Measurements from ENCODE around the gene RPL23.

RPL23 gene

DNA sequence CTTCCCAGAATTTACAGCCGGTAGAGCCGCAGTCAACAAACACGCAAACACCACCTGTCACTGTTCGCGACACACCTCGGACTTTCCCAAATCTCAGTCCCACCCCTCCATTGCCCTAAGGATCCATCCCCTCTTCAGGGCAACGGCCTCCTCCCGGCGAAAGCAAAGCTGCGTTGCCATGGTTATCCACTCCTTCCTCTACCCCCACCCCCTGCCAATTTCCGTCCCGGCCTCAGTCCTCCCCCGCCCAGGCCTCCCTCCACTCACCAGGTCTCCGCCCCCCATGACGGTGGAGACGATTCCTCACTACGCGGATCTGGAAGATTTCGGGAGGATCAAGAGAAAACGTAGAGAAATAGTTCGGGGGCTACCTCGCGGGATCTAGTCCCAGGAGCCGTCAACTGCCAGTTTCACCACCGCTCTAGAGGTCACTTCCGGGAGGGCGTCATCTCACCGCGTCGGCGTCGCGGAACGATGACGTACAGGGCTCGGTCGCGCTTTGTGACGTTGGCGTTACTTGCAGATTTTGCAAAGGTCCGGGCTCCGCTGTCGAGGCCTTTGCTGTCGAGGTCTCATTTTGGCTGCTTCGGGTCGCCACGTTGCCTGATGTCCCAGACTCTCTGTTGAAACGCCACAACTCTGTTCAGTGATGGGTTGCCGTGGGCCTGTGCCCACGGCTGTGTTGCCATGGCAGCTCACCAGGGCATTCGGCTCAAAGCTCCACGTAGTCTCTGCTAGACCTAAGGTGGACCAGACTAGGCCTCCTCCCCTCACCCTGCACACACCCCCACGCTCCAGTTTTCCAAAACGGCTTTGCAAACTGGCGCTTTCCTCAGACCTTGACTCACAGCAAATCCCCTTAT lies 28.4 kb downstream of the RPL23 start, which contains the start of gene CWC25:
TSS of gene CWC25 (minus strand) at position 423 of the 863 bp plus-strand sequence. CDS start at position 285, 138 bp downstream.
- H3K9ac ChIP-seq (ENCODE audit: low read length), result peak within 1 kb of the TSS; percentile 96
- H3K4me3 ChIP-seq (ENCODE audit: low read depth, low read length), result peak within 1 kb of the TSS; percentile 75
- peaks cover 11% of the 10 kb centered on the region for H3K36me3 ChIP-seq (ENCODE audit: control insufficient read depth, insufficient read depth, low read length)
- peaks cover 7% of the 10 kb centered on the region; the same call in 1 of the 2 replicates for H3K4me1 ChIP-seq (ENCODE audit: control insufficient read depth, insufficient read depth, low read length)
- H3K27me3 ChIP-seq (ENCODE audit: control insufficient read depth, insufficient read depth, low read length), result no peaks in the 10 kb centered on the region
- H3K27ac ChIP-seq (ENCODE audit: low read depth, low read length), result peak within 1 kb of the TSS; percentile 95
- H3K9me3 ChIP-seq (ENCODE audit: control insufficient read depth, insufficient read depth, low read depth, low read length), result no peaks in the 10 kb centered on the region

DNA sequence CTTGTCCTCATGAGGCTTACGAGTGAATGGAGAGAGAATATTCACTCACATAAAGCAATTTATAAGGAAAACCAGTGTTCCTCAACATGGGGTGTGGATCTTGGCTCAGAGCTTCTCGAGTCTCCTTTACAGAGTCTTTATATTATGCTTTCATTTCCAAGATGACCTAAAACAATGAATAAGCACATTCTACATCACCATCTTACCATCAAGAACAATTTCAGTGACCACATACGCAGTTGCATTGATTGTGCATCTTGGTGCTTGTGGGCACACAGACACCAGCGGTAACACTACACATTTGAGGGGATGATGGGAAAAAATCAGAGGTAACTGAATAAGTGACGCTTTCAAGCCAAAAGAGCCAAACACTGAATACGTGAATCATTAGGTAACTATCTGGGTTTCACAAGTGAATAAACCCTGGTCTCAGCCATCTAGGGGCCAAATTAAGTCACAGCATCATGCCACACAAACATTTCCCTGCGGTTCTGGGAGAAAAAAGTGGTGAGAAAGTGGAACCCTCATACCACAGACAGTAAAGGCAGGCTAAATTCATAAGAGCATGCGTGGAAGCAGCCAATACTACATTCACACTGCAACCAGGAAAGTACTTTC lies 37.8 kb downstream of the RPL23 start:
- H3K36me3 ChIP-seq (ENCODE audit: control insufficient read depth, insufficient read depth, low read length), result peaks cover 52% of the 10 kb centered on the region
- no peaks in the 10 kb centered on the region for H3K9me3 ChIP-seq (ENCODE audit: control insufficient read depth, insufficient read depth, low read depth, low read length)
- H3K4me1 ChIP-seq (ENCODE audit: control insufficient read depth, insufficient read depth, low read length), result no peaks in the 10 kb centered on the region
- no peak overlapping the region for H3K27ac ChIP-seq (ENCODE audit: low read depth, low read length)
- no peaks in the 10 kb centered on the region for H3K27me3 ChIP-seq (ENCODE audit: control insufficient read depth, insufficient read depth, low read length)
- H3K9ac ChIP-seq (ENCODE audit: low read length), result no peak overlapping the region
- H3K4me3 ChIP-seq (ENCODE audit: low read depth, low read length), result no peak overlapping the region

DNA sequence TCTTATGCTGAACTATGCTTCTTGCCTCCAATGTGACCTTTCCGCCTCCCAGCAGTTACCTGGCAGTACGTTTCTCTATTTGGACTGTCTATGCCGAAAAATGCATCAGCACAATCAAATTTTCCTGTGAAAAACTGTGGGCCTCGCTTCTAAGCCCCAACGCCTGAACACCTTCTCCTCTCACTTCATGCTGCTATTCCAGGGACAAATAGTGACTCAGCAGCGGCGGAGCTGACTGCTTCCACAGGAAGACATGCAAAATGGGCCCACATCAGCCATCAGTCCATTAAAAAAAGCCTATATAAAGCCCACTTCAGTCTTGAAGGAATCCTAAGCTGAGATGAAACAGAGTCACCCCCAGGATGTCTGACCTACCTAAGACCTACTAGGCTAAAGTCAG lies 43.7 kb downstream of the RPL23 start:
- Histone ChIP-seq H3K36me3 (ENCODE audit: control insufficient read depth, insufficient read depth, low read length) (peaks cover 74% of the 10 kb centered on the region), H3K9me3 (ENCODE audit: control insufficient read depth, insufficient read depth, low read depth, low read length) (no peaks in the 10 kb centered on the region), H3K4me3 (ENCODE audit: low read depth, low read length) (no peak overlapping the region), H3K9ac (ENCODE audit: low read length) (no peak overlapping the region), H3K27ac (ENCODE audit: low read depth, low read length) (no peak overlapping the region), H3K27me3 (ENCODE audit: control insufficient read depth, insufficient read depth, low read length) (no peaks in the 10 kb centered on the region), H3K4me1 (ENCODE audit: control insufficient read depth, insufficient read depth, low read length) (no peaks in the 10 kb centered on the region)

DNA sequence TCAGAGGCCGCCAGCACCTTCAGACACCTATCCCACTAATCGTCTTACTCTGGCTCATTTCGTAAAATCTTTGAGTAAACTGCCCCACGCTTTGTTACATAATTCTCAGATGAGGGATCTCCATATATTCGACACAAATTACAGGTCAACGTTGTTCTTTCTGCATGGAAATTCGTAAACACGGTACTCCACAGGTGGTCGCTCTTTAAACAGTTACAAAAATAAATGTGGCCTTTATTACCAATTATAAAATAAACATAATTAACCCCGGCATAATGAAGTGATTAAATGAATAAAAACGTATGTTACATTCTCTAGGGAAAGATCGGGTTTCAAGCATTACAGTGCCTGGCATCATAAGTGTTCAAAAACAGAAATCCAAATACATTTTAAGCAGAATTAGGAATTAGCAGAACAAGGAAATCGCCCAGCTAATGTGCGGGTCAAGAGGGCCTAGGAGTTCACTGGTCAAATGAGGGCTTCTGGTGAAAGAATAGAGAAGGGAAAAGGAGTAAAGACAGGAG lies 53.2 kb downstream of the RPL23 start:
- Histone ChIP-seq H3K27me3 (ENCODE audit: control insufficient read depth, insufficient read depth, low read length) (no peaks in the 10 kb centered on the region), H3K9ac (ENCODE audit: low read length) (peak overlapping the region; percentile 41), H3K9me3 (ENCODE audit: control insufficient read depth, insufficient read depth, low read depth, low read length) (no peaks in the 10 kb centered on the region), H3K36me3 (ENCODE audit: control insufficient read depth, insufficient read depth, low read length) (peaks cover 40% of the 10 kb centered on the region), H3K4me3 (ENCODE audit: low read depth, low read length) (peak overlapping the region; percentile 98), H3K4me1 (ENCODE audit: control insufficient read depth, insufficient read depth, low read length) (peaks cover 21% of the 10 kb centered on the region), H3K27ac (ENCODE audit: low read depth, low read length) (no peak overlapping the region)

DNA sequence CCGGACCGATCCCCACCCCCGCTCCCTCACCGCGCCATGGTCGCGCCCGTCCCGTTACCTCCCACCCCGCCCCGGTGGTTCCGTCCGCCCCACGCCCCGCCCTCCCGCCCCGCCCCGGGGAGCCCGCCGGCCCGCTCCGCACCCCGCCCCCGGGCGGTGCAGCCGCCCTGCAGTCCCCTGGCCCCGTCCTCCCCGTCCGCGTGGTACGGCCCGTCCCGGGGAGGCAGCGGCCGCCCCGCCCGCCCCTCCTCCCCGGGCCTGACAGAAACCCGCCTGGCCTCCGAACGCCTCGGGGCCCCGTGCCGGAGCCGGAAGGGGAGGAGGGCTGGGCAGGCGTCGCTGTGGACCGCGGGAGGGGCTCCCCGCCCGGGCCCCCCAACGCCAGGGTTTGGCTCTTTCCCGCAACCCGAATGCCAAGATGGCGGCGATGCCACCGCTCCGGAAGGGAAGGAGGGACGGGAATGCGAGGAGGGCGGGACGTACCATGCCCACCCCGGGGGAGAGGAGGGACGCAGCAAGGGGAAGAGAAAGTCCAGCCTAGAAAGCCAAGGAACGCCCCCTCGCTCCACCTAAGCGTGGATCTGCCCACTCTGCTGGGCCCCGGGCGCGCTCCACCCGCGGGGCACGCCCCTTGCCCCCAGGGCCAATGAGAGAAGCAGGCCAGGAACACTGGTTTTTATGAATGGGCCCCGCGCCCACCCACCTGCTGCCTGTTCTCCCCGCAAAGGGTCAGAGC lies 53.9 kb downstream of the RPL23 start, which contains the start of gene PIP4K2B:
TSS of gene PIP4K2B (minus strand) at position 56 of the 736 bp plus-strand sequence. CDS start 132 bp downstream, outside the sequence.
- Histone ChIP-seq H3K9ac (ENCODE audit: low read length) (peak within 1 kb of the TSS; percentile 97), H3K36me3 (ENCODE audit: control insufficient read depth, insufficient read depth, low read length) (peaks cover 36% of the 10 kb centered on the region), H3K27ac (ENCODE audit: low read depth, low read length) (peak within 1 kb of the TSS; percentile 97), H3K27me3 (ENCODE audit: control insufficient read depth, insufficient read depth, low read length) (no peaks in the 10 kb centered on the region), H3K9me3 (ENCODE audit: control insufficient read depth, insufficient read depth, low read depth, low read length) (no peaks in the 10 kb centered on the region), H3K4me3 (ENCODE audit: low read depth, low read length) (peak within 1 kb of the TSS; percentile 98), H3K4me1 (ENCODE audit: control insufficient read depth, insufficient read depth, low read length) (peaks cover 21% of the 10 kb centered on the region)

DNA sequence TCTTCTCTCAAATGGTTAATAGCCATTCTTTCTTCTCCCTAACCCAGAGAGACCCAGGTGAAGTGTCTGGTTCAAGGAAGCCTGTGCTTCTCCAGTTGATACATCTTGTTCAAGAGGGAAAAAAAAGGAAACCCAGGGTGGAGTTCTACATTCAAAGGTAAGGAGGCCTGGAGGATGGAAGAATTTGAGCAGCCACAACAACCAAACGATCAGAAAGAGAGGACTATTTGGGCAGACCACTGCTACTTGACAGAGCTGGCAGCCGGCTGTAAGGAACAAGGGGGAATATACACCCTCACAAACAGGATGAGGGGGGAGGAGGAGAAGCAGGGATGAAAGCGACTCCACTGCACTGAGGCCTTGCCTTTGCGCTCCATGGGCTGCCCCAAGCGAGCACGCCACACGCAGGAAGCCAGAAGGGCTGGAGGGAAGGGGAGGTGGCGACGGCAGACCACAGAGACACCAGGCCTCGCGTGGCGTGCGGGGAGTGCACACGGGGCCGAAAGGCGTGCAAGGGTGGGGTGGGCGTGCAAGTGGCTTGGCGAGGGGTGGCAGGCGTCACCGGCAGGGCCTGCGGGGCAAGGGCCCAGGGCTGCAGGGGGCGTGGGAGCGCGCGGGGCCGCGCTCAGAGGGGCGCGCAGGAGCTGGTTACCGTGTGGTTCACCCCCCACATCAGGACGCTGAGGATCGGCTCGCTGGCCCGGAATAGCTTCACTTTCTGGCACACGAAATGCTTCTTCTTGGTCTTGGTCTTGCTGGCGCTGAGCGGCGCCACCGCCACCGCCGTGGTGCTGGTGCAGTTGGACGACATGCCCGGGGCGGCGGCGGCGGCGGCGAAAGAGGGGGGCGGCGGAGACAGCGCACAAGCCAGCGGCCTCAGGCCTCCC lies 54.7 kb downstream of the RPL23 start:
- no peaks in the 10 kb centered on the region for H3K9me3 ChIP-seq (ENCODE audit: control insufficient read depth, insufficient read depth, low read depth, low read length)
- H3K27ac ChIP-seq (ENCODE audit: low read depth, low read length), result peak overlapping the region; percentile 70
- peaks cover 31% of the 10 kb centered on the region for H3K36me3 ChIP-seq (ENCODE audit: control insufficient read depth, insufficient read depth, low read length)
- H3K4me3 ChIP-seq (ENCODE audit: low read depth, low read length), result peak overlapping the region; percentile 98
- peaks cover 21% of the 10 kb centered on the region for H3K4me1 ChIP-seq (ENCODE audit: control insufficient read depth, insufficient read depth, low read length)
- H3K9ac ChIP-seq (ENCODE audit: low read length), result peak overlapping the region; percentile 93
- no peaks in the 10 kb centered on the region for H3K27me3 ChIP-seq (ENCODE audit: control insufficient read depth, insufficient read depth, low read length)
